ENCODE measurements around the gene TGFBR3.

The TGFBR3 gene

GRCh38 chr1:91787919-91788318 lies 98.0 kb downstream of the TGFBR3 start:
- no peak overlapping the region for H3K4me3 ChIP-seq (ENCODE audit: control insufficient read depth, low read depth, low read length)
- no peak for DNase-seq (ENCODE audit: low read depth)
- TF ChIP-seq, protein P1, sequence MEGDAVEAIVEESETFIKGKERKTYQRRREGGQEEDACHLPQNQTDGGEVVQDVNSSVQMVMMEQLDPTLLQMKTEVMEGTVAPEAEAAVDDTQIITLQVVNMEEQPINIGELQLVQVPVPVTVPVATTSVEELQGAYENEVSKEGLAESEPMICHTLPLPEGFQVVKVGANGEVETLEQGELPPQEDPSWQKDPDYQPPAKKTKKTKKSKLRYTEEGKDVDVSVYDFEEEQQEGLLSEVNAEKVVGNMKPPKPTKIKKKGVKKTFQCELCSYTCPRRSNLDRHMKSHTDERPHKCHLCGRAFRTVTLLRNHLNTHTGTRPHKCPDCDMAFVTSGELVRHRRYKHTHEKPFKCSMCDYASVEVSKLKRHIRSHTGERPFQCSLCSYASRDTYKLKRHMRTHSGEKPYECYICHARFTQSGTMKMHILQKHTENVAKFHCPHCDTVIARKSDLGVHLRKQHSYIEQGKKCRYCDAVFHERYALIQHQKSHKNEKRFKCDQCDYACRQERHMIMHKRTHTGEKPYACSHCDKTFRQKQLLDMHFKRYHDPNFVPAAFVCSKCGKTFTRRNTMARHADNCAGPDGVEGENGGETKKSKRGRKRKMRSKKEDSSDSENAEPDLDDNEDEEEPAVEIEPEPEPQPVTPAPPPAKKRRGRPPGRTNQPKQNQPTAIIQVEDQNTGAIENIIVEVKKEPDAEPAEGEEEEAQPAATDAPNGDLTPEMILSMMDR (IDR thresholded peaks at IDR 0.05; ENCODE audit: control insufficient read depth, insufficient read depth, low read depth, low read length, missing control alignments), result no peak

GRCh38 chr1:91784616-91785015 lies 101.3 kb downstream of the TGFBR3 start:
- no peak overlapping the region for H3K4me3 ChIP-seq (ENCODE audit: control insufficient read depth, low read depth, low read length)
- TF ChIP-seq, protein P1 (IDR thresholded peaks at IDR 0.05; ENCODE audit: control insufficient read depth, insufficient read depth, low read depth, low read length, missing control alignments), result no peak
- no peak for DNase-seq (ENCODE audit: low read depth)

DNA sequence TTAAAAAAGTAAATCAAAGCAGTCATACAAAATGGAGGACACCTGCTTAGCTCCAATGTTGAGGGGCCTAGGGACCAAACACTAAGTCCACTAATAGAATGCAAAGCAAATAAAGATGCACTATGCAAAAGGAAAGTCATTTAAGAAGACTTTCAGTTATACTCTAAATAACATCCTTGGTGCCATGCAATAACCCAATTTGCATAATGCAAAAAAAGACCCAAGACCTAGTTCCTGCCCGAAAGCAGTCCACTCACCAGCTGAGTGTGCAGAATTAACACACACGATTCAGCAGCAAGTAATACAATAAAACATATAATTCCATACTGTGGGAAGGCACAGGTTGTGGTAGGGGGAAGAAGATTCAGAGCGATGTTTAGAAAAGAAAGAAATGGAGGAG lies 101.8 kb downstream of the TGFBR3 start:
- no peak overlapping the region for H3K4me3 ChIP-seq (ENCODE audit: control insufficient read depth, low read depth, low read length)
- TF ChIP-seq, protein P1 (IDR thresholded peaks at IDR 0.05; ENCODE audit: control insufficient read depth, insufficient read depth, low read depth, low read length, missing control alignments), result no peak
- no peak for DNase-seq (ENCODE audit: low read depth)

DNA sequence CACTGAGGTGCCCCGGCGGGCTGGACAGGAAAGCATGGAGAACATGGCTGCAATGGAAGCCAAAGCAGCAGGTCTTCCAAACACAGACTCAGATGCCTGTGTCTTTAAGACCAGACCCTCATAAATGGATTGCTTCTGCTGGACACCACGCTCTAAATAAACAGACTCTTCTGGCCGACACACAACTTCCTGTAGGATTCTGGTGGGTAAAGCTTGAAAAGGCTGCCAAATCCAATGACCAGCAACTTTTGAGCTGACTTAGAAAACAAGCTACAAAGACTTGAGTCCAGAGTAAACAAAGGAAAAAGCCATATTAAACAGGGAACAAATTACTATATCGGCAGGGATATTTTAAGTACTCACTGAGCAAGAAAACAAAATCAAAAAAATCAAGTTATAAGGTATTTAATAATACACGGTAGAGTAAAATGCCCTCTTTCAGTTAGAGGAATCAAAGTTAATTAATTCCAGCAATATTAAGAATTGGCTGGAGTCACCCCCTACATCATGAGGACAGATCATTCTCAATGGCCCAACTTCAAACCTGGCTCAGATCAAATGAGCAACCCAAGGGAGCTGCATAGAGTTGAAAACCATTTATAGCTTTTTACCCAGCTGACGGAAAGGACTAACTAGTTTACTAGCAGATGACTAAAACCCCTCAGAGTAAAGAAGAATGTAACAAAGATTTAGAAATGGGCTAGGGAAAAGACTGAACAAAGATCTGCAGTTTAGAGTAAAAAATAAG lies 102.4 kb downstream of the TGFBR3 start:
- H3K4me3 ChIP-seq (ENCODE audit: control insufficient read depth, low read depth, low read length), result no peak overlapping the region
- TF ChIP-seq, protein P1 (IDR thresholded peaks at IDR 0.05; ENCODE audit: control insufficient read depth, insufficient read depth, low read depth, low read length, missing control alignments), result no peak
- no peak for DNase-seq (ENCODE audit: low read depth)

- H3K4me3 ChIP-seq (ENCODE audit: control insufficient read depth, low read depth, low read length), result no peak overlapping the region
- no peak for DNase-seq (ENCODE audit: low read depth)
- TF ChIP-seq, protein P1 (IDR thresholded peaks at IDR 0.05; ENCODE audit: control insufficient read depth, insufficient read depth, low read depth, low read length, missing control alignments), result no peak
Measured at GRCh38 chr1:91781901-91782622, 103.9 kb downstream of the TGFBR3 start.

DNA sequence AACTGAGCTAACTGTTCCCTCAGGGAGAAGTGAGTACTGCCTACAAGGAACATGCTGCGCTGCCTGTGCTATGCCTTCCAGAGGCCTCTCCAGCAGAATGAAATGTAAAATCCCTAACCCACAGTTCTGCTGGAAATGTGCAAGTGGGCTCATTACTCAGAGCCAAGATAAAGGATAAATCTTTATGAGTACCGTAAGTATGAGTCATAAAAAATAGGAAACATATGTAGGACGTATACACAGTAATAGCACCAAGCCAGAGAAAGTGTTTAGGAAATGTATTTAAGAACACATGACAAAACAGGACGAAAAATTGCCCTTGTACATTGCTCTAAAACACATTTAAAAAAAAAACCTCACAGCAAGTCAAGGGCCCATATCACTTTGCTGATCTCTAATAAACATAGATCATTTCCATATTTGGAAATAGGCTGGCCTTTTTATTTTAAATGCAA lies 104.6 kb downstream of the TGFBR3 start:
- TF ChIP-seq, protein P1 (IDR thresholded peaks at IDR 0.05; ENCODE audit: control insufficient read depth, insufficient read depth, low read depth, low read length, missing control alignments), result no peak
- H3K4me3 ChIP-seq (ENCODE audit: control insufficient read depth, low read depth, low read length), result no peak overlapping the region
- DNase-seq (ENCODE audit: low read depth), result peak; percentile 74

Measured in AG09309 (cell line).